Stimulated activated CD4-positive, alpha-beta T cell treated with anti-CD3 and anti-CD28 coated beads, TNF-alpha, amount 100 ng/mL, for 24 hours (primary cell): ENCODE measurements around the gene TBL1XR1.
"Not testable (repeated sequence)": the region's sequence is repeated elsewhere in the genome, so short reads cannot be mapped to it uniquely, and the experiment has no call there.

Experiments used
- DNase-seq, 3 experiments: peaks; one replicate each; pipeline ENCODE4 v3.0.0-alpha.2; 2020; ENCODE audit warnings: low read depth in 3 of 3

Gene TBL1XR1

GRCh38 chr3:177141899-177142646, 55.2 kb downstream of the TBL1XR1 start:
- DNase-seq, result no peak

GRCh38 chr3:177141471-177141870, 55.8 kb downstream of the TBL1XR1 start:
- no peak for DNase-seq

- not testable (repeated sequence) for DNase-seq
Measured at GRCh38 chr3:177139220-177139619, 58.1 kb downstream of the TBL1XR1 start.

GRCh38 chr3:177137774-177138705, 59.2 kb downstream of the TBL1XR1 start:
- DNase-seq, result no peak

- no peak for DNase-seq
Measured at GRCh38 chr3:177136741-177137140, 60.5 kb downstream of the TBL1XR1 start.

- no peak for DNase-seq
Measured at GRCh38 chr3:177135841-177136492, 61.3 kb downstream of the TBL1XR1 start.

- no peak for DNase-seq
Measured at GRCh38 chr3:177134816-177135210, 62.5 kb downstream of the TBL1XR1 start.

GRCh38 chr3:177133860-177134815, 63.1 kb downstream of the TBL1XR1 start:
- no peak for DNase-seq

- no peak for DNase-seq
Measured at GRCh38 chr3:177131927-177132636, 65.2 kb downstream of the TBL1XR1 start.

- DNase-seq, result no peak
Measured at GRCh38 chr3:177127008-177127407, 70.3 kb downstream of the TBL1XR1 start.

- DNase-seq, result no peak
Measured at GRCh38 chr3:177126015-177126773, 71.1 kb downstream of the TBL1XR1 start.

GRCh38 chr3:177124882-177125281, 72.4 kb downstream of the TBL1XR1 start:
- no peak for DNase-seq

GRCh38 chr3:177123822-177124221, 73.5 kb downstream of the TBL1XR1 start:
- no peak for DNase-seq

- DNase-seq, result no peak
Measured at GRCh38 chr3:177122183-177122856, 75.0 kb downstream of the TBL1XR1 start.

GRCh38 chr3:177119829-177120228, 77.5 kb downstream of the TBL1XR1 start:
- DNase-seq, result no peak

- DNase-seq, result no peak
Measured at GRCh38 chr3:177114253-177114652, 83.0 kb downstream of the TBL1XR1 start.

GRCh38 chr3:177111541-177111949, 85.7 kb downstream of the TBL1XR1 start:
- no peak for DNase-seq

GRCh38 chr3:177110895-177111294, 86.4 kb downstream of the TBL1XR1 start:
- DNase-seq, result no peak

- no peak for DNase-seq
Measured at GRCh38 chr3:177110386-177110785, 86.9 kb downstream of the TBL1XR1 start.
